ENCODE data around the gene TMEM37.

Gene TMEM37

GRCh38 chr2:119431976-119432850 is 559 bp downstream of the TMEM37 start:
- intact Hi-C loops (cut with DNase I), result no loop called here
- peak in 2 of 10 donors; percentile 18 to 85 for DNase-seq

GRCh38 chr2:119432851-119433522 is 1.3 kb downstream of the TMEM37 start:
- peak in 1 of 10 donors; percentile 71 for DNase-seq
- intact Hi-C loops (cut with DNase I), result no loop called here

- intact Hi-C loops (cut with DNase I), result no loop called here
- DNase-seq, result no peak
These were observed 2.1 kb downstream of the TMEM37 start for GRCh38 chr2:119433636-119434327.

- DNase-seq, result no peak
These were observed 3.0 kb downstream of the TMEM37 start for GRCh38 chr2:119434664-119435063.

GRCh38 chr2:119435081-119435952 is 3.7 kb downstream of the TMEM37 start:
- DNase-seq, result no peak
- intact Hi-C loops (cut with DNase I), result no loop called here

More at GRCh38 chr2:119434664-119435063, 3.0 kb downstream of the TMEM37 start:
- intact Hi-C loops (cut with DNase I), result no loop called here

GRCh38 chr2:119435953-119436297 is 4.3 kb downstream of the TMEM37 start:
- intact Hi-C loops (cut with DNase I), result no loop called here
- no peak for DNase-seq

DNA sequence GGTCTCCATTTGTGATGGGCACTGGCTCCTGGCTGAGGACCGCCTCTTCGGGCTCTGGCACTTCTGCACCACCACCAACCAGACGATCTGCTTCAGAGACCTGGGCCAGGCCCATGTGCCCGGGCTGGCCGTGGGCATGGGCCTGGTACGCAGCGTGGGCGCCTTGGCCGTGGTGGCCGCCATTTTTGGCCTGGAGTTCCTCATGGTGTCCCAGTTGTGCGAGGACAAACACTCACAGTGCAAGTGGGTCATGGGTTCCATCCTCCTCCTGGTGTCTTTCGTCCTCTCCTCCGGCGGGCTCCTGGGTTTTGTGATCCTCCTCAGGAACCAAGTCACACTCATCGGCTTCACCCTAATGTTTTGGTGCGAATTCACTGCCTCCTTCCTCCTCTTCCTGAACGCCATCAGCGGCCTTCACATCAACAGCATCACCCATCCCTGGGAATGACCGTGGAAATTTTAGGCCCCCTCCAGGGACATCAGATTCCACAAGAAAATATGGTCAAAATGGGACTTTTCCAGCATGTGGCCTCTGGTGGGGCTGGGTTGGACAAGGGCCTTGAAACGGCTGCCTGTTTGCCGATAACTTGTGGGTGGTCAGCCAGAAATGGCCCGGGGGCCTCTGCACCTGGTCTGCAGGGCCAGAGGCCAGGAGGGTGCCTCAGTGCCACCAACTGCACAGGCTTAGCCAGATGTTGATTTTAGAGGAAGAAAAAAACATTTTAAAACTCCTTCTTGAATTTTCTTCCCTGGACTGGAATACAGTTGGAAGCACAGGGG is 5.5 kb downstream of the TMEM37 start:
- DNase-seq, result no peak
- intact Hi-C loops (cut with DNase I), result no loop called here

- no peak for DNase-seq
- intact Hi-C loops (cut with DNase I), result no loop called here
These were observed 6.5 kb downstream of the TMEM37 start for GRCh38 chr2:119438128-119438656.

DNA sequence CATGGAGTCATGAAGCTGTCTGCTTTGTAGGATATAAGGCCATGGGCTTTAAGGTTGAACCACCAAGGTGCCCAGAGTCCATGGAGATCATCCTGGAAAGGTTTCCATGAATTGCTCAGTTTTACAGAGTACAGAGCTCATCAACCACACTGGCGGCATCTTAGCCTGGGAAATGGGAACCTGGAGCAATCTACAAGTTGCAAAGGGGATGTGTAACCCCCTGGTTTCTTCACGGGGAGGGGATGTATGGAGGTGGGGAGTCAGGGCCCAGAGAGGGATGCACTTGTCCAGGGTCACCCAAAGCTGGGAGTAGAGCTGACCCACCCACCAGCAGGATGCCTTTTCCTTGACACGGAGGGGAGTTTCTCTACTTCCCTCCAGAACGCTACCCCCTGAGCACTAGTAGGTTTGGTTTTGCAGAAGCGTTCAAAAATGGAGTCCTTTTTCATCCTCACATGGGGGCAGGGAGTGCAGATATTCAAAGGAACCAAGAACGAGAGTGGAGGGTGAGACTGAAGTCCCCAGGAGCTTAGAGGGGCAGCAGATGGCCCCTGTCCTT is 7.2 kb downstream of the TMEM37 start:
- intact Hi-C loops (cut with DNase I), result no loop called here
- DNase-seq, result no peak

DNA sequence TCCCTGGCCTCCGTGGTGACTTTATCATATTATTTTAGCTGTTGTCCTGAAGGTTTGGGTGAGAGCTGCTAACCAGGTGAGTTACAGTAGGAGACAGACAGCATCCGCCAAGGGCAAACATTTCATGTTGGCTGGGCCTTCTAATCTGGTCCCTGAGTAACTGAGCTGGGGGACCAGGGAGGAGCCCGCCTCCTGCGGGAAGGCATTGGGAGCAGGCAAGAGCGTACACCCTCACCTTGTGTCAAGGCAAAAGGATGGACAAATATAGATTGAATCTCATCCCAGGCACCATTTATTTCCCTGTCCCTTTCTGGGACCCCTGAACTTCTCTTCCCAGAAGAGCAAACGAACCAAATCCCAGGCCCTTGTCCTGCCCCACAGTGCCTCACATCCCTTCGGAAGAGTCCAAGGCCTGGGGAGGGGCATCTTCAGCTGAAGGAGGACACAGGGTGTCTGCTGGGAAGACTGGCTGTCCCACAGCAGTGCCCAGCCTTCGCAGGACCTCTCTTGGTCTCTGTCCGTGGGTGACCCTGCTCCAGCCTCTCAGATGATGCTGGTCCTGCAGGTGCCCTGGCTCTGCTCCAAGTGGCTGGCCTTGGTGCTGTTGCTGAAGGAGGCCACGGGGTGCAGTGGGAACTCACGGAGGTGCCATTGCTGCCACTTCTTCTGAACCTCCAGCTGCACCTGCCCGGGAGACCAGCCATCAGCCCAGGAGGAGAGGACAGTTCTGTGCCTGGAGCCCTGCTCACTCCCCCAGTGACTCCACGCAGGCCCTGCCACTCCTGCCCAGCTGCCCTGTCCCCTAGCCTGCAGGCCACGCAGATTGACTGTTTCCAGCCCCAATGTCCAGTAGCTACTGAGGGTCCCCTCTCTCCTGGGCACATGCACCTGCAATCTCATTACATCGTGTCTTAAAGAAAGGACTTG is 8.2 kb downstream of the TMEM37 start:
- no peak for DNase-seq
- intact Hi-C loops (cut with DNase I), result no loop called here

DNA sequence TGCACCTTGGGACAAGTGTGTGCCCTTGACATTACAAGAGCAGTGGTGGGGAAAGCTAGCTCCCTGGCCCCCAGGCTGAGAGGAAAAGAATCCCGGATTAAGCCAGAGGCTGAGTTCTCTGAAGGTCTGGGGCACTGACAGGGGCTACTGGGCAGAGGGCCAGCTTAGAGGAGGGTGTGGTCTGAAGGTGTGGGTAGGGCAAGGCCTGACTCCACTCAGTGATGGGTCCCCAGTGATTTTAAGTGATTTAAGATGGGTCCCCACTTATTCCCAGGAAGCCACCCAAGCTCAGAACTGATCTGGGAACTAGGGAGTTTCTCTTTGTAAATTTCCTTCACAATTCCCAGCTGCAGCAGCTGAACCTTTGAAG is 8.8 kb downstream of the TMEM37 start:
- DNase-seq, result no peak
- intact Hi-C loops (cut with DNase I), result no loop called here

DNA sequence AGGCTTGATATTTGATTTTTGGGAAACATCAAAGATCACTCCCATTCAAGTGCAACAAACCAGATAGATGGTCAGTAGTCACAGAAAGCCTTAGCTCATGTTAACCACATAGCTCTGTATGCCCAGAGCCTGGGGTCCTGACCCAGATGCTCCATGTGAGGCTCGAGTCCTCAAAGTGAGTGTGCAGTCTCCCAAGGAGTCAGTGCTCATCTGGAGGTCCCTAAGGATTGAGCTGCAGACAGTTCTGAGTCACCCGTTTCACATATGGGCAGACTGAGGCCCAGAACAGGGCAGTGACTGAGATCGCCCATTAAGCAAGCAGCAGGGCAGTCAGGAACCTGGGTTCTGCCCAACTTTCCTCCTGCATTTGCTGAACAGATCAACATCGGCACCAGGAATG is 9.2 kb downstream of the TMEM37 start:
- intact Hi-C loops (cut with DNase I), result no loop called here
- no peak for DNase-seq

DNA sequence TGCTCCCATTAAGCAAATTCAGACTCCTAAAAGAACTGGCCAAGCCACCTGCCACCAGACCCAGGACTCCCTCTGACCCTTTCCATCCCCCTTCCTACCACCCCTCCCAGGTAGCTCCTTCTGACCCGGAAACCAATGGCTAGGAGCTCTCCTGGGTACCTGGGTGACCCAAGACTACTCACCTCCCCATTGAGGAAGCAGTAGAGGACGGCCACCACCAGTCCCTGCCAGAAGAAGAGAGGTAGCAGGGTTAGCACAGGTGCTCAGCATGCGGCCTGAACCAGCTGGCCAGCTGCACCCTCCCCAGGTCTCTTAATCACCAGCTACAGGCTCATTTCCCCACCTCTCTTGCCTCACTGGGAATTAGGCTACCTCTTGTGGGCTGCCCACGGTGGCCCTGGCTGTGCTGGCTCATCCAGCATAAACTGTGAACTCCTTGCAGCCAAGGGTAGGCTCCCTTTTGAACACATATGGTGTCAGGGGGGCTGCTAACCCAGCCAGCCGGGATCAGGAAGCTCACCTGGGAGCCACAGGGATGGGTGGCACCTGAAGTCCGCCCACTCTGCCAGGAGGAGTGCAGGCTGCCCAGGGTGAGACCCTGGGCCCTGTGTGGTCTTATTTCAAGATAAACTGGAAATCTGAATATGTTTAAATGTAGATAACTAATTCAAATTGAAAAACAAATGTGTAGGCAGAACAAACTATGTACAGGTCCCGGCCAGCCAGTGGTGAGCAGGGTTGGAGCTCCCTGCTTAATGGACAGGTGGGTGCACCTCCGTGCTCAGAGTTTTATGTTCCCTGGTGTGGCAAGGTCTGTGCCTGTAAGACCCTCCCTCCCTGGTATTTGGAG is 9.9 kb downstream of the TMEM37 start:
- intact Hi-C loops (cut with DNase I), result no loop called here
- peak in 1 of 10 donors; percentile 52 for DNase-seq

GRCh38 chr2:119442226-119442619 is 10.6 kb downstream of the TMEM37 start:
- DNase-seq, result peak in 1 of 10 donors; percentile 49
- intact Hi-C loops (cut with DNase I), result no loop called here

- DNase-seq, result peak in 1 of 10 donors; percentile 54
These were observed 11.2 kb downstream of the TMEM37 start for GRCh38 chr2:119442850-119443249.

DNA sequence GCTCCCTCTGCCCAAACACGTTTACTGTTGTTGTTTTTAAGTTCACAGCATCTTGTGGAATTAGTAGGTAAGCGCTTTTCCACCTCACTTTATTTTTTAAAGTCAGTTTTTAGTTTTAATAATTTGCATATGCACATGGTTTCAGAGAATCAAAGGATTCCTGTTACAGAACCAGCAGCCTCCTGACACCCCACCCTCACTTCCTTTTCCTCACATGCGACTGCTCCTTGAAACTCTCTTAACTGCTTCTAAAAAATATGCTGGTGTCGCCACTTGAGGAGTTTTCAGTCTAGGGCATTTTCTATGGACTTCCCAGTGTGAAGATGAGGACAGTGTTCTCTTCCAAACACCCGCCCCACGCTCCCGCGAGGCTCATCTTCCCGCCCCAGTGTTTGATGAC is 14.4 kb downstream of the TMEM37 start:
- no peak for DNase-seq
- intact Hi-C loops (cut with DNase I), result no loop called here

More at GRCh38 chr2:119442850-119443249, 11.2 kb downstream of the TMEM37 start:
- intact Hi-C loops (cut with DNase I), result no loop called here

All from posterior cingulate gyrus (tissue), 11 donors.